Osteoblast (primary cell): Measurements from ENCODE around the gene OPCML. TPM values are rescaled to one million over a fixed set of nuclear protein-coding genes. Genes with fewer than 3 reads are reported as not detected.

Experiments
- DNase-seq: peaks from one replicate; pipeline ENCODE4 v3.0.0; 2011; ENCODE audit warnings: low spot score, mixed read lengths; ENCODE audit not compliant: insufficient read length; ENCODE audit errors: missing footprints
- H2AFZ ChIP-seq: 2 replicates; pipeline ENCODE4 v1.6.0; 2011; ENCODE audit warnings: mild to moderate bottlenecking, low read length
- H3K27ac ChIP-seq: 2 replicates; pipeline ENCODE4 v1.5.1; 2011; ENCODE audit warnings: mild to moderate bottlenecking, low read depth, low read length, moderate library complexity
- H3K27me3 ChIP-seq: 2 replicates; pipeline ENCODE4 v1.6.0; 2012; ENCODE audit warnings: mild to moderate bottlenecking, control low read depth, inconsistent platforms, low read length, moderate library complexity; ENCODE audit not compliant: insufficient read depth
- H3K36me3 ChIP-seq: 2 replicates; pipeline ENCODE4 v1.5.1; 2011; ENCODE audit warnings: mild to moderate bottlenecking, low read length, control low read depth, moderate library complexity; ENCODE audit not compliant: insufficient read depth
- H3K4me1 ChIP-seq: 2 replicates; pipeline ENCODE4 v1.5.1; 2011; ENCODE audit warnings: mild to moderate bottlenecking, low read length, control low read depth, moderate library complexity; ENCODE audit not compliant: insufficient read depth
- H3K4me2 ChIP-seq: 2 replicates; pipeline ENCODE4 v1.6.0; 2011; ENCODE audit warnings: mild to moderate bottlenecking, low read length; ENCODE audit not compliant: insufficient read depth
- H3K4me3 ChIP-seq: fragments of 200-600 bp; sonication (generic); 3 replicates; pipeline ENCODE4 v1.5.1; 2012; ENCODE audit warnings: mild to moderate bottlenecking, low read length, inconsistent platforms; ENCODE audit not compliant: insufficient read depth
- H3K79me2 ChIP-seq: 2 replicates; pipeline ENCODE4 v1.6.0; 2012; ENCODE audit warnings: mild to moderate bottlenecking, low read length, control low read depth, inconsistent platforms; ENCODE audit not compliant: insufficient read depth
- H3K9me3 ChIP-seq: 2 replicates; pipeline ENCODE4 v1.5.1; 2011; ENCODE audit warnings: low read depth, low read length, control low read depth
- H4K20me1 ChIP-seq: 2 replicates; pipeline ENCODE4 v1.6.0; 2012; ENCODE audit warnings: mild to moderate bottlenecking, low read length, control low read depth; ENCODE audit not compliant: insufficient read depth
- total RNA-seq: library from RNA; depleted of rRNA; stranded (reverse); fragments of >200 nt; gene quantifications from 2 replicates; pipeline ENCODE4 v1.2.3, GENCODE V29; 2012
- TF ChIP-seq, protein P1 (sequence below): IDR thresholded peaks from 2 replicates; pipeline ENCODE4 v1.5.1; 2011; ENCODE audit warnings: mild to moderate bottlenecking, low read depth, low read length, moderate library complexity; ENCODE audit errors: extremely low read depth

The OPCML gene
- total RNA-seq, 1 donor = 0.36 TPM

DNA sequence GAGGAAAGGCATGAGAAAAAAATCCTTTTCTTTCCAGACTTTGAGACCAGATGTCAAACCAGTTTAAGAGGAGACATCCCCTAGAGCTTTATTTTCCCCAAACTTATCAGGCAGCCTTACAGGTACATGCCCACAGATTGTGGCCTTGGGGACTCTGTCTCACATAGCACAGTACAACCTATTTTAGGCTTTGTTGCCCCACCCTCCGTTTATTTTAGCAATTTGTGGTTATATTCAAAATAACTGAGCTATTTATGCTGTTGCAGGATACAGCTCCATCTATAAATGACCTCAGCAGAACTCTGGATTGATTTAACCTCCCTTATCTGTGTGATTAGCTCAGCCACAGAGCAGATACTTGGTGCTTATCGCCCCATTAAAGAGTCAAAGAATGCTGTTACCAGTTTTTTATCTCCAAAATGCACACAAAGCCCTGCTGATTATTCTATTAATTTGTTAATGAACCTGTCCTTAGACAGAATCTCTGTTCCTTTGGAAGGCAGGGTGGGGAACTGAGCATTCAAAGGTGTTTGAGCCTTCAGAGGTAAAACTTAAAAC is 525.2 kb downstream of the OPCML start:
- no peaks in the 10 kb centered on the region for H3K36me3 ChIP-seq
- no peak for DNase-seq
- H3K9me3 ChIP-seq = no peaks in the 10 kb centered on the region
- no peak overlapping the region for H3K4me3 ChIP-seq
- H3K27me3 ChIP-seq = peaks cover 6% of the 10 kb centered on the region
- H3K4me2 ChIP-seq = no peak overlapping the region
- H3K79me2 ChIP-seq = no peaks in the 10 kb centered on the region
- H3K4me1 ChIP-seq = no peaks in the 10 kb centered on the region
- TF ChIP-seq, protein P1, sequence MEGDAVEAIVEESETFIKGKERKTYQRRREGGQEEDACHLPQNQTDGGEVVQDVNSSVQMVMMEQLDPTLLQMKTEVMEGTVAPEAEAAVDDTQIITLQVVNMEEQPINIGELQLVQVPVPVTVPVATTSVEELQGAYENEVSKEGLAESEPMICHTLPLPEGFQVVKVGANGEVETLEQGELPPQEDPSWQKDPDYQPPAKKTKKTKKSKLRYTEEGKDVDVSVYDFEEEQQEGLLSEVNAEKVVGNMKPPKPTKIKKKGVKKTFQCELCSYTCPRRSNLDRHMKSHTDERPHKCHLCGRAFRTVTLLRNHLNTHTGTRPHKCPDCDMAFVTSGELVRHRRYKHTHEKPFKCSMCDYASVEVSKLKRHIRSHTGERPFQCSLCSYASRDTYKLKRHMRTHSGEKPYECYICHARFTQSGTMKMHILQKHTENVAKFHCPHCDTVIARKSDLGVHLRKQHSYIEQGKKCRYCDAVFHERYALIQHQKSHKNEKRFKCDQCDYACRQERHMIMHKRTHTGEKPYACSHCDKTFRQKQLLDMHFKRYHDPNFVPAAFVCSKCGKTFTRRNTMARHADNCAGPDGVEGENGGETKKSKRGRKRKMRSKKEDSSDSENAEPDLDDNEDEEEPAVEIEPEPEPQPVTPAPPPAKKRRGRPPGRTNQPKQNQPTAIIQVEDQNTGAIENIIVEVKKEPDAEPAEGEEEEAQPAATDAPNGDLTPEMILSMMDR = no peak
- no peak overlapping the region for H3K27ac ChIP-seq
- H2AFZ ChIP-seq = no peak overlapping the region
- no peaks in the 10 kb centered on the region for H4K20me1 ChIP-seq

DNA sequence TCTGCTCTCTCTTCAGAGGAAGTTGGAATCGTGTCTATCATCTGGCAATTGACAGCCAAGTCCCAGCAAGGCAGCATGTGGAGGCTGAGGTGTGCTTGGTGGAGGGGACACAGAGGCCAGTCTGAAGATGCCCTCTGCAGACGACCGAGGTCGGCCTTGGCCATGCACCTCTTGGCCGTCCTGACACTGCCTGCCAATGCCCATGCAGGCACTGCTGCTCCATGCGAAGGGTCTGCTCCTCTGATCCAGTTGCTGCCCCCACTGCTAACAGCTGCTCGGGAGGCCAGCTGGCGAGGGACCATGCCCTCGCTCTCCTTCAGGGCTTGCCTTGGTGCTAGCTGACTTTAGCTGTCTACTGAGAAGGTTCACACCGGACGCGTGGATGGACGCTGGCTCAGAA is 527.9 kb downstream of the OPCML start:
- no peaks in the 10 kb centered on the region for H4K20me1 ChIP-seq
- DNase-seq = no peak
- H3K27ac ChIP-seq = no peak overlapping the region
- H3K4me2 ChIP-seq = no peak overlapping the region
- no peaks in the 10 kb centered on the region for H3K4me1 ChIP-seq
- no peak overlapping the region for H2AFZ ChIP-seq
- TF ChIP-seq, protein P1 = no peak
- peaks cover 4% of the 10 kb centered on the region for H3K27me3 ChIP-seq
- no peak overlapping the region for H3K4me3 ChIP-seq
- no peaks in the 10 kb centered on the region for H3K36me3 ChIP-seq
- no peaks in the 10 kb centered on the region for H3K79me2 ChIP-seq
- no peaks in the 10 kb centered on the region for H3K9me3 ChIP-seq

DNA sequence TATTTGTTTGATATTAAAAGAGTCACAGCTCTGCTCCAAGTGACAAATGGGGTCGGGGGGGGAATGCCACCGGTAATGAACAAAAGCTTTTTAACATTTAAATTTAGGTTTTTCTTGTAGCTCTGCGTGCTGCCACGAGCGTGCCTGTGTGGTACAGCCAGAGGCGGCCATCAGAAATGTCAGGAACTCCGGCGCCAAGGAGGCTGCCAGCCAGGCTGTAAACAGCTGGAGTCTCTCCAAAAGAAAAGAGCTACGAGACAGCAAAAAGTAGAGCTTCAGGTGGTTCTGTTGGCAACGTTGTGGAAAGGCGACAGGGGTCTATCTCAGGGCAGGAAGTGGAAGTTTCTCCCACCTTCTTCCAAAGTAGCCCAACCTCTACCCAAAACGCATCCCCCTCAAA is 532.8 kb downstream of the OPCML start:
- Histone ChIP-seq H3K36me3 (no peaks in the 10 kb centered on the region), H3K9me3 (no peaks in the 10 kb centered on the region), H3K27ac (no peak overlapping the region), H2AFZ (no peak overlapping the region), H3K4me2 (no peak overlapping the region), H3K4me1 (no peaks in the 10 kb centered on the region), H3K27me3 (peaks cover 5% of the 10 kb centered on the region), H4K20me1 (no peaks in the 10 kb centered on the region), H3K4me3 (no peak overlapping the region), H3K79me2 (no peaks in the 10 kb centered on the region)
- TF ChIP-seq, protein P1 = no peak
- DNase-seq = no peak

DNA sequence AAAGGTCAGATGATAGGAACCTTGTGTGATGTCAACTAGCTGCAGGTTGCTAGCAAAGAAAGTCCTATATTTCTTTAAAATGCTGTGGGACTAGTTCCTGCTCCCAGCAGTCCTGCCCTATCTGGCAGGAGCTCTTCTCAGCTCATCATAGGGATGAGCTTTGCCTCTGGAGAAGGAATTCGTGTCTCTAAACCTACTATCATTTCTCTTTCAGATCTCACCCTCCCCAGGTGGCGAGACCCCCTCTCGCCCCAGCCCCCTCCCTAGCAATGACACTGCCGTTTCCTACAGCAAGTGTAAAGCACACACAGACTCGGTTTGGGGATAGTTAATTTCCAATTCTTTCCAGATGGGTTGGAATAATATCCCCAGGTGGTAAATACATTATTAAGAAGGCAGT is 533.3 kb downstream of the OPCML start:
- TF ChIP-seq, protein P1 = no peak
- no peaks in the 10 kb centered on the region for H3K36me3 ChIP-seq
- DNase-seq = peak; percentile 66
- no peaks in the 10 kb centered on the region for H3K79me2 ChIP-seq
- no peak overlapping the region for H2AFZ ChIP-seq
- peaks cover 9% of the 10 kb centered on the region for H3K27me3 ChIP-seq
- no peak overlapping the region for H3K4me3 ChIP-seq
- no peaks in the 10 kb centered on the region for H4K20me1 ChIP-seq
- H3K4me2 ChIP-seq = no peak overlapping the region
- no peaks in the 10 kb centered on the region for H3K4me1 ChIP-seq
- H3K27ac ChIP-seq = no peak overlapping the region
- no peaks in the 10 kb centered on the region for H3K9me3 ChIP-seq
